Measurements from ENCODE around the gene PTS.

PTS gene

GRCh38 chr11:112266410-112266778, 40.2 kb downstream of the PTS start:
- Histone ChIP-seq H3K56ac (ENCODE audit: low read length) (no peak overlapping the region), H3K9ac (ENCODE audit: low read length) (no peak overlapping the region), H2BK15ac (replicated peaks; ENCODE audit: low read depth) (no peak overlapping the region), H2BK5ac (ENCODE audit: low read length) (no peak overlapping the region), H4K8ac (ENCODE audit: low read depth, low read length) (no peak overlapping the region), H3K4me2 (ENCODE audit: low read length) (no peak overlapping the region), H3K36me3 (ENCODE audit: control insufficient read depth, insufficient read depth, low read length) (no peaks in the 10 kb centered on the region), H3K4me1 (ENCODE audit: control insufficient read depth, low read depth, low read length) (no peaks in the 10 kb centered on the region), H3K4me3 (ENCODE audit: low read length) (no peak overlapping the region), H3K23ac (ENCODE audit: low read length) (no peak overlapping the region), H3K27me3 (ENCODE audit: insufficient read depth, low read length, poor library complexity) (no peaks in the 10 kb centered on the region), H2AK5ac (ENCODE audit: low read length) (no peak overlapping the region), H3K4ac (ENCODE audit: low read depth, low read length) (no peak overlapping the region), H2BK120ac (ENCODE audit: low read depth, low read length) (no peak overlapping the region), H3K79me1 (ENCODE audit: low read length) (no peaks in the 10 kb centered on the region), H4K5ac (ENCODE audit: low read length) (no peak overlapping the region), H3K79me2 (ENCODE audit: control insufficient read depth, insufficient read depth, low read length) (no peaks in the 10 kb centered on the region), H3K18ac (ENCODE audit: low read length) (no peak overlapping the region), H3K27ac (ENCODE audit: low read depth, low read length) (no peak overlapping the region)
- no peak for DNase-seq
- WGBS (ENCODE audit: extremely low coverage, insufficient coverage, low lambda C conversion rate): no CpG with 5 or more reads among the region's 3 CpGs

GRCh38 chr11:112267188-112267591, 41.0 kb downstream of the PTS start:
- Histone ChIP-seq H2BK15ac (replicated peaks; ENCODE audit: low read depth) (no peak overlapping the region), H2BK120ac (ENCODE audit: low read depth, low read length) (no peak overlapping the region), H3K23ac (ENCODE audit: low read length) (no peak overlapping the region), H3K79me2 (ENCODE audit: control insufficient read depth, insufficient read depth, low read length) (no peaks in the 10 kb centered on the region), H3K18ac (ENCODE audit: low read length) (no peak overlapping the region), H3K56ac (ENCODE audit: low read length) (no peak overlapping the region), H4K8ac (ENCODE audit: low read depth, low read length) (no peak overlapping the region), H3K4me3 (ENCODE audit: low read length) (no peak overlapping the region), H3K9ac (ENCODE audit: low read length) (no peak overlapping the region), H3K4me2 (ENCODE audit: low read length) (no peak overlapping the region), H4K5ac (ENCODE audit: low read length) (no peak overlapping the region), H3K79me1 (ENCODE audit: low read length) (no peaks in the 10 kb centered on the region), H3K4ac (ENCODE audit: low read depth, low read length) (no peak overlapping the region), H2BK5ac (ENCODE audit: low read length) (no peak overlapping the region), H3K36me3 (ENCODE audit: control insufficient read depth, insufficient read depth, low read length) (no peaks in the 10 kb centered on the region), H3K27me3 (ENCODE audit: insufficient read depth, low read length, poor library complexity) (no peaks in the 10 kb centered on the region), H3K27ac (ENCODE audit: low read depth, low read length) (no peak overlapping the region), H3K4me1 (ENCODE audit: control insufficient read depth, low read depth, low read length) (no peaks in the 10 kb centered on the region), H2AK5ac (ENCODE audit: low read length) (no peak overlapping the region)
- no CpG with 5 or more reads among the region's 5 CpGs for WGBS (ENCODE audit: extremely low coverage, insufficient coverage, low lambda C conversion rate)
- DNase-seq: no peak

DNA sequence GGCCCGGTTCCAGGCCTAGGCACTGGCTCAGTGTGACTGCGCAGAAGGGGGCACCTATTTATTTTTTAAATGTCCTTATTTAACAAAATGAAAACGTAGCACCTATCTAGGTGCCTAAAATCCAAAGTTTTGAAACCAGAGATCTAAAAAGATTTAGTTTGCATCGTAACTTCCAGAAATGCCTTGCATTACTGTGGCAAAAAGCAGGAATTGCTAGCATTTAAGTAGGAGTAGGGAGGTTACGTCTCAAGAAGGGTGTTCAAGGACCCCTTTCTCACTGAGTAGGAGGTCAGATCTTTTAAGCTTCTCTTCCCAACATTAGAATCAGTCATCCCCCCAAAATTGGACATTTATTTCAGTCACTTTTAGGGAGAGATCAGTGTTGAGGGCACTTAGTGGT, 42.2 kb downstream of the PTS start:
- no CpG with 5 or more reads among the region's 5 CpGs for WGBS (ENCODE audit: extremely low coverage, insufficient coverage, low lambda C conversion rate)
- Histone ChIP-seq H3K36me3 (ENCODE audit: control insufficient read depth, insufficient read depth, low read length) (no peaks in the 10 kb centered on the region), H3K27me3 (ENCODE audit: insufficient read depth, low read length, poor library complexity) (no peaks in the 10 kb centered on the region), H3K4me1 (ENCODE audit: control insufficient read depth, low read depth, low read length) (no peaks in the 10 kb centered on the region), H2BK5ac (ENCODE audit: low read length) (no peak overlapping the region), H3K4me3 (ENCODE audit: low read length) (no peak overlapping the region), H3K79me2 (ENCODE audit: control insufficient read depth, insufficient read depth, low read length) (no peaks in the 10 kb centered on the region), H4K5ac (ENCODE audit: low read length) (no peak overlapping the region), H3K18ac (ENCODE audit: low read length) (no peak overlapping the region), H3K4ac (ENCODE audit: low read depth, low read length) (no peak overlapping the region), H3K56ac (ENCODE audit: low read length) (no peak overlapping the region), H4K8ac (ENCODE audit: low read depth, low read length) (no peak overlapping the region), H2BK120ac (ENCODE audit: low read depth, low read length) (no peak overlapping the region), H3K9ac (ENCODE audit: low read length) (no peak overlapping the region), H3K79me1 (ENCODE audit: low read length) (no peaks in the 10 kb centered on the region), H2AK5ac (ENCODE audit: low read length) (no peak overlapping the region), H3K23ac (ENCODE audit: low read length) (no peak overlapping the region), H2BK15ac (replicated peaks; ENCODE audit: low read depth) (no peak overlapping the region), H3K4me2 (ENCODE audit: low read length) (no peak overlapping the region), H3K27ac (ENCODE audit: low read depth, low read length) (no peak overlapping the region)
- no peak for DNase-seq

DNA sequence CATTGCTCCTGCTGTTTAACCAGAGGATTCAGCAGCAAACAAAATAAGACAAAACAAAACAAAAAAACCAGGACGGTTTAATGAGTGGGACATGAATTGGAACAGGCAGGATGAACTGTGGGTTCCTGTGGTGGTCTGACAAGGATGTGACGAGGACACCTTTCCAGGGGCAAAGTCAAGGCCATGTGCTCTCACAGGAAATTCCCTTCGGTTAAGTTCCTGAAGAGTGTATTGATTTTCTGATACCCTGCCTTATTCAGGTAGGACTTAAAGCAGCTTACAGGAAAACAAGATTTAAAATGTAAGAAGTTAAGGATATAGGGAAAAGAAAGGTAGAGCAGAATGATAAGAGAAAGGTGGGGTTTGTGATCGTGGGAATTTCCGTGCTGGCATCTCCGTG, 42.9 kb downstream of the PTS start:
- no peak for DNase-seq
- Histone ChIP-seq H2AK5ac (ENCODE audit: low read length) (no peak overlapping the region), H3K4ac (ENCODE audit: low read depth, low read length) (no peak overlapping the region), H3K4me2 (ENCODE audit: low read length) (no peak overlapping the region), H3K4me1 (ENCODE audit: control insufficient read depth, low read depth, low read length) (no peaks in the 10 kb centered on the region), H4K8ac (ENCODE audit: low read depth, low read length) (no peak overlapping the region), H2BK15ac (replicated peaks; ENCODE audit: low read depth) (no peak overlapping the region), H3K56ac (ENCODE audit: low read length) (no peak overlapping the region), H3K79me1 (ENCODE audit: low read length) (no peaks in the 10 kb centered on the region), H3K27me3 (ENCODE audit: insufficient read depth, low read length, poor library complexity) (no peaks in the 10 kb centered on the region), H3K36me3 (ENCODE audit: control insufficient read depth, insufficient read depth, low read length) (no peaks in the 10 kb centered on the region), H2BK5ac (ENCODE audit: low read length) (no peak overlapping the region), H3K18ac (ENCODE audit: low read length) (no peak overlapping the region), H3K4me3 (ENCODE audit: low read length) (no peak overlapping the region), H3K79me2 (ENCODE audit: control insufficient read depth, insufficient read depth, low read length) (no peaks in the 10 kb centered on the region), H3K9ac (ENCODE audit: low read length) (no peak overlapping the region), H3K23ac (ENCODE audit: low read length) (no peak overlapping the region), H4K5ac (ENCODE audit: low read length) (no peak overlapping the region), H2BK120ac (ENCODE audit: low read depth, low read length) (no peak overlapping the region), H3K27ac (ENCODE audit: low read depth, low read length) (no peak overlapping the region)
- WGBS (ENCODE audit: extremely low coverage, insufficient coverage, low lambda C conversion rate): 100% methylated on average over 1 of the region's 6 CpGs

DNA sequence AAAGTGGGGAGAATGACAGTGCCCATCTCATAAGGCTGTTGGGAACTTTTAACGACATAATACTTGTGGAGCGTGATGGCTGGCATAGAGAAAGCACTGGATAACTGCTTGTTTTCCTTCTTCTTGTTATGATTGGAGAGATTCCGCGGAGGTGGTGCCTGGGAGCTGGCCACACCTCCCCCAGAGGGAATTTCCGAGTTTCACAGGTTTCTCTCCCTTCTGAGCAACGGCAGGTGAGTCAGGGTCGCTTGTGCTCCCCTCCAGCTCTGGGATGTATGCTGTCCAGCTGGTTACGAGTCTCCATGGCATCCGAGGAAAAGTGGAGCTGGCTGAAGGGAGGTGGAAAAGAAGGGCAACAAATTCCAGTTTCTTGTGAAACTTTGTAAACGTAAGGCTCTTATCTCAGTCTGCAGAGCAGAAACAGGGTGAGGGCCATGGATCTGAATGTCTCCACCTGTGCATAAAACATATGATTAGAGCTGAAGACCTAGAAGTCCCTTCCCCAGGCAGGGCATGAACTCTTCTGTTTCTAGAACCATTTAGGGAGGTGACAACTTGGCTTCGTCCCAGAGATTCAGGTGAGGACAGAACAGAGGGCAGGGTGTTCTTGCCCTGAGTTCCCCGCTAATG, 44.4 kb downstream of the PTS start:
- no peak overlapping the region for H3K4me3 ChIP-seq (ENCODE audit: low read length)
- DNase-seq: no peak
- no peak overlapping the region for H2AK5ac ChIP-seq (ENCODE audit: low read length)
- H3K18ac ChIP-seq (ENCODE audit: low read length): no peak overlapping the region
- H2BK120ac ChIP-seq (ENCODE audit: low read depth, low read length): no peak overlapping the region
- H3K79me2 ChIP-seq (ENCODE audit: control insufficient read depth, insufficient read depth, low read length): no peaks in the 10 kb centered on the region
- H3K36me3 ChIP-seq (ENCODE audit: control insufficient read depth, insufficient read depth, low read length): no peaks in the 10 kb centered on the region
- no peak overlapping the region for H2BK5ac ChIP-seq (ENCODE audit: low read length)
- H3K4ac ChIP-seq (ENCODE audit: low read depth, low read length): no peak overlapping the region
- no CpG with 5 or more reads among the region's 12 CpGs for WGBS (ENCODE audit: extremely low coverage, insufficient coverage, low lambda C conversion rate)
- H3K23ac ChIP-seq (ENCODE audit: low read length): no peak overlapping the region
- H3K27me3 ChIP-seq (ENCODE audit: insufficient read depth, low read length, poor library complexity): no peaks in the 10 kb centered on the region
- H3K9ac ChIP-seq (ENCODE audit: low read length): no peak overlapping the region
- H4K8ac ChIP-seq (ENCODE audit: low read depth, low read length): no peak overlapping the region
- H2BK15ac ChIP-seq (replicated peaks; ENCODE audit: low read depth): no peak overlapping the region
- H3K56ac ChIP-seq (ENCODE audit: low read length): no peak overlapping the region
- H3K4me1 ChIP-seq (ENCODE audit: control insufficient read depth, low read depth, low read length): no peaks in the 10 kb centered on the region
- H3K4me2 ChIP-seq (ENCODE audit: low read length): no peak overlapping the region
- H3K79me1 ChIP-seq (ENCODE audit: low read length): no peaks in the 10 kb centered on the region
- H4K5ac ChIP-seq (ENCODE audit: low read length): no peak overlapping the region
- no peak overlapping the region for H3K27ac ChIP-seq (ENCODE audit: low read depth, low read length)

DNA sequence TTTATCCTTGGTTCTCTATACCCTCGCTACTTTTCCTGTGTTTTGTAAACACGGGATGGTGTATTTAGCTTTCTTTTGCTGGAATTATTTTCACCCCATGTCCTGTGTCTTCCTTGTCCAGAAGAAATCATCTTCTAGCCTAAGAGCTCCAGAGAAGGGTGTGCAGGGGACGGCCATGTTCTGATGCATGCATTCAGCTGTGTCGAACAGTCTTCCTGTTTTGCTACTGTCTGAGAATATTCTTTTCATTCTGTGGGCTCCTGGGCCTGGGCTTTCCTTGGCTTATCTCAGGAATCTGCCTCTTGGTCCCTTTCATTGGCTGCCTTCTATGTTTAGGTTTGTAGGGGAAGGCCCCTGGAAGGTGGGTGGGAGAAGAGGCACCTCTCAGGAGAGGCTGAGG, 45.0 kb downstream of the PTS start:
- Histone ChIP-seq H3K9ac (ENCODE audit: low read length) (no peak overlapping the region), H4K8ac (ENCODE audit: low read depth, low read length) (no peak overlapping the region), H2BK5ac (ENCODE audit: low read length) (no peak overlapping the region), H3K23ac (ENCODE audit: low read length) (no peak overlapping the region), H2AK5ac (ENCODE audit: low read length) (no peak overlapping the region), H3K4me1 (ENCODE audit: control insufficient read depth, low read depth, low read length) (no peaks in the 10 kb centered on the region), H3K56ac (ENCODE audit: low read length) (no peak overlapping the region), H3K27me3 (ENCODE audit: insufficient read depth, low read length, poor library complexity) (no peaks in the 10 kb centered on the region), H3K27ac (ENCODE audit: low read depth, low read length) (no peak overlapping the region), H2BK15ac (replicated peaks; ENCODE audit: low read depth) (no peak overlapping the region), H3K79me2 (ENCODE audit: control insufficient read depth, insufficient read depth, low read length) (no peaks in the 10 kb centered on the region), H3K4me3 (ENCODE audit: low read length) (no peak overlapping the region), H3K18ac (ENCODE audit: low read length) (no peak overlapping the region), H3K4me2 (ENCODE audit: low read length) (no peak overlapping the region), H2BK120ac (ENCODE audit: low read depth, low read length) (no peak overlapping the region), H4K5ac (ENCODE audit: low read length) (no peak overlapping the region), H3K79me1 (ENCODE audit: low read length) (no peaks in the 10 kb centered on the region), H3K36me3 (ENCODE audit: control insufficient read depth, insufficient read depth, low read length) (no peaks in the 10 kb centered on the region), H3K4ac (ENCODE audit: low read depth, low read length) (no peak overlapping the region)
- WGBS (ENCODE audit: extremely low coverage, insufficient coverage, low lambda C conversion rate): no CpG with 5 or more reads among the region's 4 CpGs
- no peak for DNase-seq

All from mesendoderm (in vitro differentiated cells).